Panc1 (cell line): ENCODE measurements around the gene CHRD. TPM values are rescaled to one million over a fixed set of nuclear protein-coding genes. Genes with fewer than 3 reads are reported as not detected.

Source experiments
- ATAC-seq: fragments of 200-7000 bp; cut with Tn5 transposase; 2 replicates; pipeline ENCODE4 v1.9.1; 2020; ENCODE audit warnings: mild to moderate bottlenecking, moderate library complexity
- BruUV-seq: library from RNA; stranded (reverse); fragments of 400-500 nt; replicated peaks from 2 replicates; lab custom pipeline; 2021; lab: Mats Ljungman, UMichigan
- CTCF ChIA-PET: fragments of 300-600 bp; sonication (Branson Sonifier 250); formaldehyde crosslinking; loops from one replicate; lab custom pipeline; 2022; ENCODE audit warnings: antibody characterized with exemption; lab: Charles Lee
- POLR2A ChIA-PET: fragments of 300-600 bp; sonication (Branson Sonifier 250); formaldehyde crosslinking; loops from one replicate; lab custom pipeline; 2022; ENCODE audit warnings: antibody characterized with exemption; lab: Charles Lee
- DNase-seq: peaks from one replicate; pipeline ENCODE4 v3.0.0-alpha.2; 2010; ENCODE audit warnings: low read depth, low spot score
- H3K27ac ChIP-seq: 2 replicates; pipeline ENCODE4 v1.5.1; 2011; ENCODE audit warnings: mild to moderate bottlenecking, low read length, inconsistent platforms
- H3K27me3 ChIP-seq: fragments of 200-500 bp; sonication (Bioruptor generic); 2 replicates; pipeline ENCODE4 v1.6.0; 2014; ENCODE audit warnings: low read length, inconsistent platforms; ENCODE audit not compliant: control insufficient read depth, insufficient read depth
- H3K36me3 ChIP-seq: fragments of 200-500 bp; sonication (Bioruptor generic); 2 replicates; pipeline ENCODE4 v1.5.1; 2014; ENCODE audit warnings: inconsistent platforms, mild to moderate bottlenecking, low read length, moderate library complexity; ENCODE audit not compliant: control insufficient read depth, insufficient read depth
- H3K4me1 ChIP-seq: 2 replicates; pipeline ENCODE4 v1.5.1; 2011; ENCODE audit warnings: inconsistent platforms, mild to moderate bottlenecking, low read length, moderate library complexity; ENCODE audit not compliant: control insufficient read depth, insufficient read depth
- H3K4me3 ChIP-seq, 2 experiments: 2 replicates each; pipeline ENCODE4 v1.5.1; 2011 to 2012; ENCODE audit warnings: low read depth in 2 of 2, low read length in 2 of 2, mild to moderate bottlenecking in 2 of 2, inconsistent platforms in 1 of 2, moderate library complexity in 1 of 2
- H3K9me3 ChIP-seq: fragments of 200-500 bp; sonication (Bioruptor generic); 2 replicates; pipeline ENCODE4 v1.5.1; 2014; ENCODE audit warnings: low read depth, mild to moderate bottlenecking, inconsistent platforms, low read length, moderate library complexity; ENCODE audit not compliant: control insufficient read depth, insufficient read depth
- CTCF ChIP-seq: fragments of 450-650 bp; IDR thresholded peaks from 2 replicates; pipeline ENCODE4 v1.5.1; 2017; ENCODE audit warnings: mild to moderate bottlenecking
- POLR2AphosphoS5 ChIP-seq: IDR thresholded peaks from 2 replicates; pipeline ENCODE4 v1.6.1; 2012; ENCODE audit warnings: mild to moderate bottlenecking, low read depth, low read length, moderate library complexity
- SIN3A ChIP-seq: IDR thresholded peaks from 2 replicates; pipeline ENCODE4 v1.6.1; 2012; ENCODE audit warnings: low read depth, mild to moderate bottlenecking, low read length, moderate library complexity, borderline replicate concordance; ENCODE audit not compliant: insufficient read depth
- TCF7L2 ChIP-seq: IDR thresholded peaks from 2 replicates; pipeline ENCODE4 v1.6.1; 2011; ENCODE audit warnings: mild to moderate bottlenecking, low read depth, low read length, inconsistent platforms
- in situ Hi-C: cut with HindIII; loops from 2 replicates; pipeline ENCODE4 v1.10.0; 2016; ENCODE audit warnings: low sequenced_read_pairs, low pct_unique_long_range_greater_than_20kb
- intact Hi-C: fragments of 100-400 bp; cut with micrococcal nuclease; formaldehyde crosslinking; loops from one replicate; pipeline ENCODE4 v1.10.0; 2022; ENCODE audit not compliant: unreplicated experiment
- total RNA-seq: library from RNA; stranded (reverse); gene quantifications from one replicate; pipeline ENCODE4 v1.2.1, GENCODE V29; 2021; ENCODE audit not compliant: unreplicated experiment
- TF ChIP-seq, protein P1 (sequence below), 2 experiments: IDR thresholded peaks; 2 replicates each; pipeline ENCODE4 v1.6.1; 2011 to 2012; ENCODE audit warnings: low read depth in 2 of 2, control low read depth in 1 of 2, low read length in 1 of 2, mild to moderate bottlenecking in 1 of 2, moderate library complexity in 1 of 2; ENCODE audit not compliant: insufficient read depth in 1 of 2

CHRD gene
- total RNA-seq, 1 experiment from 2014 or later, result 1.4 TPM

- Histone ChIP-seq H3K27ac (no peak within 1 kb of the TSS), H3K4me3 (no peak within 1 kb of the TSS), H3K4me1 (no peaks in the 10 kb centered on the region), H3K27me3 (peaks cover 16% of the 10 kb centered on the region), H3K36me3 (no peaks in the 10 kb centered on the region), H3K9me3 (no peaks in the 10 kb centered on the region)
- in situ Hi-C loops (no loop called here), intact Hi-C loops (loop anchor here (10.0 kb wide), 1 partner anchor 137 kb away; no protein-coding TSS in a partner anchor)
- ATAC-seq (no peak), DNase-seq (no peak)
- ChIA-PET POLR2A (no interaction called here), CTCF (interaction anchor here (0.7 kb wide), 2 partner anchors 137 to 164 kb away, joined by 3 to 4 read pairs; no protein-coding TSS in a partner anchor)
- no TSS peak for BruUV-seq
- TF ChIP-seq, protein P1, sequence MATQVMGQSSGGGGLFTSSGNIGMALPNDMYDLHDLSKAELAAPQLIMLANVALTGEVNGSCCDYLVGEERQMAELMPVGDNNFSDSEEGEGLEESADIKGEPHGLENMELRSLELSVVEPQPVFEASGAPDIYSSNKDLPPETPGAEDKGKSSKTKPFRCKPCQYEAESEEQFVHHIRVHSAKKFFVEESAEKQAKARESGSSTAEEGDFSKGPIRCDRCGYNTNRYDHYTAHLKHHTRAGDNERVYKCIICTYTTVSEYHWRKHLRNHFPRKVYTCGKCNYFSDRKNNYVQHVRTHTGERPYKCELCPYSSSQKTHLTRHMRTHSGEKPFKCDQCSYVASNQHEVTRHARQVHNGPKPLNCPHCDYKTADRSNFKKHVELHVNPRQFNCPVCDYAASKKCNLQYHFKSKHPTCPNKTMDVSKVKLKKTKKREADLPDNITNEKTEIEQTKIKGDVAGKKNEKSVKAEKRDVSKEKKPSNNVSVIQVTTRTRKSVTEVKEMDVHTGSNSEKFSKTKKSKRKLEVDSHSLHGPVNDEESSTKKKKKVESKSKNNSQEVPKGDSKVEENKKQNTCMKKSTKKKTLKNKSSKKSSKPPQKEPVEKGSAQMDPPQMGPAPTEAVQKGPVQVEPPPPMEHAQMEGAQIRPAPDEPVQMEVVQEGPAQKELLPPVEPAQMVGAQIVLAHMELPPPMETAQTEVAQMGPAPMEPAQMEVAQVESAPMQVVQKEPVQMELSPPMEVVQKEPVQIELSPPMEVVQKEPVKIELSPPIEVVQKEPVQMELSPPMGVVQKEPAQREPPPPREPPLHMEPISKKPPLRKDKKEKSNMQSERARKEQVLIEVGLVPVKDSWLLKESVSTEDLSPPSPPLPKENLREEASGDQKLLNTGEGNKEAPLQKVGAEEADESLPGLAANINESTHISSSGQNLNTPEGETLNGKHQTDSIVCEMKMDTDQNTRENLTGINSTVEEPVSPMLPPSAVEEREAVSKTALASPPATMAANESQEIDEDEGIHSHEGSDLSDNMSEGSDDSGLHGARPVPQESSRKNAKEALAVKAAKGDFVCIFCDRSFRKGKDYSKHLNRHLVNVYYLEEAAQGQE (IDR thresholded peaks at IDR 0.05; ENCODE audit: insufficient read depth in 1 of 2, low read depth in 2 of 2, low read length in 1 of 2), result no peak
- no peak for TF ChIP-seq CTCF
- no peak for TF ChIP-seq POLR2AphosphoS5
- TF ChIP-seq TCF7L2, result no peak
- no peak for TF ChIP-seq SIN3A
These were observed 1.9 kb upstream of the CHRD start, which contains the start of gene THPO for GRCh38 chr3:184377882-184378445. THPO (minus strand) TSS chr3:184378207; CDS start chr3:184376259, 1,948 bp downstream.

DNA sequence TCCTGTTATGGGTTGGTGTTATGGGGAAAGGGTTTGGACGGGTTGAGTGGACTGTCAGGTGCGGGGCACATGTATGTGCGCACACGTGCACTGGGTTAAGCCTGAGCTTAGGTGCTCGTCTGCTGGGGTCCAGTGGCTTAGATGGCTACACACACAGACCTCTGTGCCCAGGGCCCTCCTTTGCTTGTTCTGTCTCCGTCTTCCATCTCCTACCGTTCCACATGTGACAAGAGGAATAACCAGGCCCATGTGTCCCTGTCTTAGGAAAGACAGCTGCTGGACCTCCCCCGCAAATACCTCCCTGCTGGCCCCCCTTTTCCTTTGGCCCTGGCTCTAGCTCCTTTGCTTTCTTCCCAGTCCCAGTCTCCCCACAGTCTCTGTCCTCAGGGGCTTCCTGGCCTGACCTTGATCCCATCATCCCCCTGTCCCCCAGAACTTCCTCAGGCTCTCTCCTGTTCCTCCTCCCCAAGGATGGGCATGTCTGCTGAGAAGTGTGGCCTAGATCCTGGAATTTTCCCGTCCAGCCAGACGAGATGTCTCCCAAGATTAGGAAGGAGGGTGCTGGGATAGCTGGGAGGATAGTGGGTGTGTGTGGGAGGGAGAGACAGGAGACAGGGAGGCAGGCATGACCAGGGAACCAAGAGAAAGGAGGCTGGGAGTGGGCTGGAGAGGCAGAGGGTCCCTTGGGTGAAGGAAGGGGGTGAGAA lies 1.1 kb upstream of the CHRD start:
- H3K27ac ChIP-seq, result no peak overlapping the region
- no peak for TF ChIP-seq SIN3A
- no peak for TF ChIP-seq TCF7L2
- no peak for TF ChIP-seq POLR2AphosphoS5
- TF ChIP-seq, protein P1 (IDR thresholded peaks at IDR 0.05; ENCODE audit: insufficient read depth in 1 of 2, low read depth in 2 of 2, low read length in 1 of 2), result no peak
- no peak for TF ChIP-seq CTCF
- POLR2A ChIA-PET, result no interaction called here
- no TSS peak for BruUV-seq
- DNase-seq (no peak), ATAC-seq (no peak)
- peaks cover 16% of the 10 kb centered on the region for H3K27me3 ChIP-seq
- H3K36me3 ChIP-seq, result no peaks in the 10 kb centered on the region
- H3K4me3 ChIP-seq, result no peak overlapping the region
- CTCF ChIA-PET, result no interaction called here
- in situ Hi-C loops, result no loop called here
- no peaks in the 10 kb centered on the region for H3K9me3 ChIP-seq
- intact Hi-C loops, result loop anchor here (10.0 kb wide), 1 partner anchor 136 kb away; no protein-coding TSS in a partner anchor
- no peaks in the 10 kb centered on the region for H3K4me1 ChIP-seq
